ENCODE results near the gene SLC7A9.

SLC7A9 gene

DNA sequence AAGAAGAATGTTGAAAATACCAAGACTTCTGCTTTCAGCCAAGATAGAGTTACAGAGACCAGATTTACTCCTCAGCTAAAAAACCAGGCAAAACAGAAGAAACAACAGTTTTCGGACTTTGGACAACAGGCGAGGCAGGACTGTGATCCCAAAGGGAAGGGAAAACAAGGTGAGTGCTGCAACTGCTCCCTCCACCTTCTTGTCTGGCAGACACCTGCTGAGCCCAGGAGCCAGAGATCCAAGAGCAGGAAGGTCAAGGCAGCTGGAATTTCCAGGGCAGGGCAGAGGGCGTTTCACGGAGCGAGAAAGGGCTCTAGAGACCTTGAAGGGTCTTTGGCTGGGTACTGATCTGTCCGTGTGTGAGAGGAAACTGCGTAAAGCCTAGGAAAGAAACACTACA lies 32.9 kb upstream of the SLC7A9 start:
- H3K27ac ChIP-seq (ENCODE audit: low read length): no peak overlapping the region
- H3K36me3 ChIP-seq (ENCODE audit: control insufficient read depth, insufficient read depth, low read length): no peaks in the 10 kb centered on the region
- no peak overlapping the region for H3K4me3 ChIP-seq (ENCODE audit: low read length)
- H3K27me3 ChIP-seq (ENCODE audit: control insufficient read depth, insufficient read depth, low read length): no peaks in the 10 kb centered on the region
- no CpG with 5 or more reads among the region's 7 CpGs for WGBS (ENCODE audit: insufficient coverage, insufficient read length)
- H3K9me3 ChIP-seq (ENCODE audit: control insufficient read depth, insufficient read depth, low read length): no peaks in the 10 kb centered on the region
- H3K4me1 ChIP-seq (ENCODE audit: control insufficient read depth, insufficient read depth, low read length): no peaks in the 10 kb centered on the region
- DNase-seq (ENCODE audit: low read depth, low spot score): no peak

DNA sequence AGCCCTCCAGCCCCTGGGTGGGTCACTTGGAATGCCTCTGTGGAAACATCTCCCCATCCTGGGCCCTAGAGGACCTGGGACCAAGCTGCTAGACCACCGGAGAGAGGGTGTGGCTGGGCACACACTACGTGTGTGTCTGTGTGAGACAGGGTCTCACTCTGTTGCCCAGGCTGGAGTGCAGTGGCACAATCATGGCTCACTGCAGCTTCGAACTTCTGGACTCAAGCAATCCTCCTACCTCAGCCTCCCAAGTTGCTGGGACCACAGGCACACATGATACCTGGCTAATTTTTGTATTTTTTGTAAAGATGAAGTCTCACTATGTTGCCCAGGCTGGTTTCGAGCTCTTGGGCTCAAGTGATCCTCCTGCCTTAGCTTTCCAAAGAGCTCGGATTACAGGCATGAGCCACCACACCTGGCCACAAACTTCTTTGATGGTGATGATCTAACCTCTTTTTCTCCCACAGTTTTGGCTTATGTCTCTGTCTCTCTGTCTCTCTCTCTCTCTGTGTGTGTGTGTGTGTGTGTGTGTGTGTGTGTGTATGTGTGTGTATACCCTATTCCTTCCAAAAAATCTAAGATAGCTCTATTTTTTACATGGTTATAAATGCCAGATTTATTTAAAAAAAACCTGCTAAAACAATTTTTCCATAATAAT lies 32.1 kb upstream of the SLC7A9 start:
- Histone ChIP-seq H3K27ac (ENCODE audit: low read length) (no peak overlapping the region), H3K27me3 (ENCODE audit: control insufficient read depth, insufficient read depth, low read length) (no peaks in the 10 kb centered on the region), H3K4me1 (ENCODE audit: control insufficient read depth, insufficient read depth, low read length) (no peaks in the 10 kb centered on the region), H3K4me3 (ENCODE audit: low read length) (no peak overlapping the region), H3K9me3 (ENCODE audit: control insufficient read depth, insufficient read depth, low read length) (no peaks in the 10 kb centered on the region), H3K36me3 (ENCODE audit: control insufficient read depth, insufficient read depth, low read length) (no peaks in the 10 kb centered on the region)
- WGBS (ENCODE audit: insufficient coverage, insufficient read length): no CpG with 5 or more reads among the region's 5 CpGs
- DNase-seq (ENCODE audit: low read depth, low spot score): no peak

DNA sequence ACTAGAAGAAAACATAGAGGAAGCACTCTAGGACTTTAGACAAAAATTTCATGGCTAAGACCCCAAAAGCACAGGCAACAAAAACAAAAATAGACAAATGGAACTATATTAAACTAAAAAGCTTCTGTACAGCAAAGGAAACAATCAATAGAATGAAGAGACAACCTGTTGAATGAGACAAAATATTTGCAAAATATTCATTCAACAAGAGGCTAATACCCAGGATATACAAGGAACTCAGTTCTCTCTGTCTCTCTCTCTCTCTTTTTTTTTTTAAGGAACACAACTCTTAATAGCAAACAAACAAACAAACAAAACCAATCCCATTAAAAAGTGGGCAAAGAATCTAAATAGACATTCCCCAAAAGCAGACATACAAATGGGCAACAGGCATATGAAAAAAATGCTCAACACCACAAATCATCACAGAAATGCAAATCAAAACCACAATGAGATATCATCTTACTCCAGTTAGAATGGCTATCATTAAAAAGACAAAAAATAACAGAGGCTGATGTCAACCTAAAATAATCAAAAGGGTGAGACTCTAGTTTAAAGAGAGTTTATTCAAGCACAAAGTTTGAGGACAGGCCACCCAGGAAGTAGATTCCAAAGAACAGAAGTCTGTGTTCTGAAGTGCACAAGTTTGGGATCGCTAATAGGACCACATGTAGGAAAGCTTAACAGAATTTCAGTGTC lies 27.1 kb upstream of the SLC7A9 start:
- Histone ChIP-seq H3K36me3 (ENCODE audit: control insufficient read depth, insufficient read depth, low read length) (no peaks in the 10 kb centered on the region), H3K27me3 (ENCODE audit: control insufficient read depth, insufficient read depth, low read length) (no peaks in the 10 kb centered on the region), H3K27ac (ENCODE audit: low read length) (no peak overlapping the region), H3K4me1 (ENCODE audit: control insufficient read depth, insufficient read depth, low read length) (no peaks in the 10 kb centered on the region), H3K4me3 (ENCODE audit: low read length) (no peak overlapping the region), H3K9me3 (ENCODE audit: control insufficient read depth, insufficient read depth, low read length) (no peaks in the 10 kb centered on the region)
- WGBS (ENCODE audit: insufficient coverage, insufficient read length): no CpG with 5 or more reads among the region's 1 CpG
- DNase-seq (ENCODE audit: low read depth, low spot score): no peak

DNA sequence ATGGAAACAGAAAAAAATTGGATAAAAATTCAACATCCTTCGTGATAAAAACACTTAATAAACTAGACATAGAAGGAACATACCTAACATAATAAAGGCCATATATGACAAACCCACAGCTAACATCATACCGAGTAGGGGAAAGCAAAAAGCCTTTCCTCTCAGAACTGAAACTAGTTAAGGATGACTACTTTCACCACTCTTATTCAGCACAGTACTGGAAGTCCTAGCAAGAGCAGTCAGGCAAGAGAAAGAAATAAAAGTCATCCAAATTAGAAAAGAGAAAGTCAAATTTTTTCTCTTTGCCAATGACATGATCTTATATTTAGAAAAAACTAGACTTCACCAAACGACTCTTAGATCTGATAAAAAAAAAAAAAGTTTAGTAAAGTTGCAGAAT lies 25.8 kb upstream of the SLC7A9 start:
- DNase-seq (ENCODE audit: low read depth, low spot score): no peak
- no peaks in the 10 kb centered on the region for H3K4me1 ChIP-seq (ENCODE audit: control insufficient read depth, insufficient read depth, low read length)
- WGBS (ENCODE audit: insufficient coverage, insufficient read length): no CpG with 5 or more reads among the region's 3 CpGs
- H3K9me3 ChIP-seq (ENCODE audit: control insufficient read depth, insufficient read depth, low read length): no peaks in the 10 kb centered on the region
- H3K4me3 ChIP-seq (ENCODE audit: low read length): no peak overlapping the region
- no peak overlapping the region for H3K27ac ChIP-seq (ENCODE audit: low read length)
- no peaks in the 10 kb centered on the region for H3K36me3 ChIP-seq (ENCODE audit: control insufficient read depth, insufficient read depth, low read length)
- H3K27me3 ChIP-seq (ENCODE audit: control insufficient read depth, insufficient read depth, low read length): no peaks in the 10 kb centered on the region

DNA sequence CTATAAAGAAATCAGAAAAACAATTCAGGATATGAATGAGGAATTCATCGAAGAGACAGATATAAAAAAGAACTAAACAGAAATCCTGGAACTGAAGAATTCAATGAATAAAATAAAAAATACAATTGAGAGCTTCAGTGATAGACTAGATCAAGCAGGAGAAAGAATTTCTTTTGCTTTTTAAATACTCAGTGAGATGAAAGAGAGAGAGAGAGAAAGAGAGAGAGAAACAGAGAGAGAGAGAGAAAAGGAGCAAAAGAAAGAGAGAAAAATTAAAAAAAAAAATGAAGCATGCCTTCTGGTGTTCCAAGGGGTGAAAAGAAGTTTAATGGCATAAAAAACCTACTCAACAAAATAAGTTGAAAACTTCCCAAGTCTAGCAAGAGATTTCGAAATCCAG lies 22.0 kb upstream of the SLC7A9 start:
- no peaks in the 10 kb centered on the region for H3K4me1 ChIP-seq (ENCODE audit: control insufficient read depth, insufficient read depth, low read length)
- H3K27ac ChIP-seq (ENCODE audit: low read length): no peak overlapping the region
- no peaks in the 10 kb centered on the region; the same call in 1 of the 2 replicates for H3K36me3 ChIP-seq (ENCODE audit: control insufficient read depth, insufficient read depth, low read length)
- no peaks in the 10 kb centered on the region for H3K9me3 ChIP-seq (ENCODE audit: control insufficient read depth, insufficient read depth, low read length)
- no CpG with 5 or more reads among the region's 2 CpGs for WGBS (ENCODE audit: insufficient coverage, insufficient read length)
- no peak overlapping the region for H3K4me3 ChIP-seq (ENCODE audit: low read length)
- no peak for DNase-seq (ENCODE audit: low read depth, low spot score)
- no peaks in the 10 kb centered on the region for H3K27me3 ChIP-seq (ENCODE audit: control insufficient read depth, insufficient read depth, low read length)

DNA sequence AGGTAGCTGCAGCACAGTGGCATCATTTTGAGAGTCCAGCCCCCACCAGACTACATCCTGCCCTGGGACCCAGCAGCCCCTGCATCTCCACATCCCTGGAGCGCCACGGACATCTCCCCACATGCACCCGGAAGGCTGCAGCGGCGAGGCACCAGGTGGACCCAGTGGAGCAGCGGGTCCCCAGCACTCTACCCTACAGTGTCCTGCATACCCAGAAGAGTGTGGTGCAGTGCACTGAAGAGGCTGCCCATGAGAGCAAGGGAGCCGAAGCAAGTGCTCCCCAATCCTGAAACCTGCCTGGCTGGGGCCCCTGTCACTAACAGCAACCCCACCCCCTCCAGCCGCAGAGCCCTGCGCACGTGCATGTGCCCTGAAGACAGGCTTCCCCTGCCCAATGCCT lies 21.3 kb upstream of the SLC7A9 start:
- Histone ChIP-seq H3K27ac (ENCODE audit: low read length) (no peak overlapping the region), H3K4me1 (ENCODE audit: control insufficient read depth, insufficient read depth, low read length) (no peaks in the 10 kb centered on the region), H3K27me3 (ENCODE audit: control insufficient read depth, insufficient read depth, low read length) (no peaks in the 10 kb centered on the region), H3K9me3 (ENCODE audit: control insufficient read depth, insufficient read depth, low read length) (no peaks in the 10 kb centered on the region), H3K36me3 (ENCODE audit: control insufficient read depth, insufficient read depth, low read length) (no peaks in the 10 kb centered on the region; the same call in 1 of the 2 replicates), H3K4me3 (ENCODE audit: low read length) (no peak overlapping the region)
- WGBS (ENCODE audit: insufficient coverage, insufficient read length): no CpG with 5 or more reads among the region's 10 CpGs
- DNase-seq (ENCODE audit: low read depth, low spot score): no peak

DNA sequence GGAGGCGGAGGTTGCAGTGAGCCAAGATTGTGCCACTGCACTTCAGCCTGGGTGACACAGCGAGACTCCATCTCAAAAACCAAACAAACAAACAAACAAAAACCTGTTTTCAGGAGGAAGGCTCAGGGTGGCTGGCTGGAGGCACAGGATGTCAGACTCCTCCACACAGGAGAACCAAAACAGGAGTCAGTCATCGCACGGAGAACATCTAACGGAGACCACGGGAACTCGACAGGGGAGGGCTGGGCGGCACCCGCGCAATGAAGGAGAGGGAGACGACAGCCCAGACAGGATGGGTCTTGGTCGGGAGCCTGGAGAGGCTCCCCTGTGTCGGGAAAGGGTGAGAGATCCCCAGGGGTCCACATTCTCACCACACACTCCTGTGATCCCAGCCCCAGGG lies 20.8 kb upstream of the SLC7A9 start:
- H3K36me3 ChIP-seq (ENCODE audit: control insufficient read depth, insufficient read depth, low read length): no peaks in the 10 kb centered on the region; the same call in 1 of the 2 replicates
- no peak overlapping the region for H3K4me3 ChIP-seq (ENCODE audit: low read length)
- no CpG with 5 or more reads among the region's 13 CpGs for WGBS (ENCODE audit: insufficient coverage, insufficient read length)
- no peaks in the 10 kb centered on the region for H3K9me3 ChIP-seq (ENCODE audit: control insufficient read depth, insufficient read depth, low read length)
- no peaks in the 10 kb centered on the region for H3K27me3 ChIP-seq (ENCODE audit: control insufficient read depth, insufficient read depth, low read length)
- H3K27ac ChIP-seq (ENCODE audit: low read length): no peak overlapping the region
- no peak for DNase-seq (ENCODE audit: low read depth, low spot score)
- no peaks in the 10 kb centered on the region for H3K4me1 ChIP-seq (ENCODE audit: control insufficient read depth, insufficient read depth, low read length)

DNA sequence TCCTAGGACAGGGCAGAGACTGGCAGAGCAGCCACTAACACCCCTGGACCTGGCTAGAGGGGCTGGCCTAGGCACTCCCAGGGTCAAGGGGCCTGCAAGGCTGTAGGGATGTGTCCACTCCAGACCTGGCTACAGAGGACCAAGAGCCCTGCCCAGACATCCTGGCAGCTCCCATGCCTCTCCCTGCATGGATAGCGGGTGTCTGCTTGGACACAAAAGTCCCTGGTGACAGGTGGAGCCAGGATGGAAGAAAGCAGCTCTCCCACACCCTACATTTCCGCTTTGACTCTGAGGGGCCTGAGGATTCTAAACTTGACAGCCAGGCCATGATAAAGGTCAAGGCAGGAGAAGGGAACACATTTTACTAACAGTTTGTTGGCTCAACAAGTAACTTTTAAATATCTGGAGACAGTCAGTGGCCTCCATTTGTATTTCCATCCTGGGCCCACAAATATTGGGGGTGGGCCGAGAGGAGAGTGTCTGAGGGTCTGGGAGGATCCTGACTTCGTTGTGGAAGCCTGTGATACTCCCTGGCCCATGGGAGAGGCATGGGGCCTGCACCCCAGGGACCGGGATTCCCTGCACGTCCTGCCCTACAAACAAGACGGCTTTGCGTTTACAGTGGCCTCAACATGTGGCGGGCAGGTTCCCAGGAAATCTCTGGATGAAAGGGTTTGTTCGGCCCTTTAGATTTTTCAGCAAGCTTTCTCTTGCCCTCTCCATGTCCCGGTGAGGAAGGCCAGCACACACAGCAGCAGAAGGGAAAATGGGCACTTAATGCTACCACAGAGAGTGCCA lies 19.8 kb upstream of the SLC7A9 start:
- H3K27ac ChIP-seq (ENCODE audit: low read length): no peak overlapping the region
- H3K27me3 ChIP-seq (ENCODE audit: control insufficient read depth, insufficient read depth, low read length): no peaks in the 10 kb centered on the region
- H3K36me3 ChIP-seq (ENCODE audit: control insufficient read depth, insufficient read depth, low read length): no peaks in the 10 kb centered on the region; the same call in 1 of the 2 replicates
- no peak overlapping the region for H3K4me3 ChIP-seq (ENCODE audit: low read length)
- no peaks in the 10 kb centered on the region for H3K9me3 ChIP-seq (ENCODE audit: control insufficient read depth, insufficient read depth, low read length)
- no CpG with 5 or more reads among the region's 11 CpGs for WGBS (ENCODE audit: insufficient coverage, insufficient read length)
- DNase-seq (ENCODE audit: low read depth, low spot score): no peak
- H3K4me1 ChIP-seq (ENCODE audit: control insufficient read depth, insufficient read depth, low read length): no peaks in the 10 kb centered on the region

DNA sequence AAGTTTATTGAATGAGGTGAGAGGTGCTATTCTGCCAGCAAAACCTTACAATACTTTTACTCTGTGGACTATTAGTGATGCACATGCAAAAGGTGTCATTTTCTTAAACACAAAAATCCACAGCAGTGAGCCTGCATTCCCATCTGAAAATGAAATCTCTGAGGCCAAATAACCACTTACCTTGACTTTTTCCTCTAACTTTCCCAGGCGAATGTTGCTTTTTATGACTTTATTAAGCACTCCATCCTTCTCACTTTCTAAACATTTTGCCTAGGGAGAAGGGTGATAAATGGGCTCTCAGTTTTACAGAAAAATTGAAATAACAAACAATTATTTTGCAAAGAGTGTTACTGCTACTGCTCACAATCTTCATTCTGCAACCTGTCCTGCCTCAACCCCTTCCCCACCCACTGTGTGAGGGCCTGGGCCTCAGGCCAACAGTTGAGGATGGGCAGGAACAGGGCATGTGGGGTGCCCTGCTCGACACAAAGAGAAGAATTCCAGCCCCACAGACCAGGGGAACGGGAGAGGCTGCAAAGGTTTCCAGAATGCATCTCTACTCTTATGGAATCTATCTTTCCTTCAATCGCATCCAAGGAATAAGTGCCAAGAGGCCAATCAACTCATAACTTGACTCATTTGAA lies 18.1 kb upstream of the SLC7A9 start:
- no peak overlapping the region for H3K4me3 ChIP-seq (ENCODE audit: low read length)
- H3K36me3 ChIP-seq (ENCODE audit: control insufficient read depth, insufficient read depth, low read length): no peaks in the 10 kb centered on the region; the same call in 1 of the 2 replicates
- no peak for DNase-seq (ENCODE audit: low read depth, low spot score)
- no CpG with 5 or more reads among the region's 4 CpGs for WGBS (ENCODE audit: insufficient coverage, insufficient read length)
- no peaks in the 10 kb centered on the region for H3K4me1 ChIP-seq (ENCODE audit: control insufficient read depth, insufficient read depth, low read length)
- H3K9me3 ChIP-seq (ENCODE audit: control insufficient read depth, insufficient read depth, low read length): no peaks in the 10 kb centered on the region
- H3K27me3 ChIP-seq (ENCODE audit: control insufficient read depth, insufficient read depth, low read length): no peaks in the 10 kb centered on the region
- H3K27ac ChIP-seq (ENCODE audit: low read length): no peak overlapping the region

DNA sequence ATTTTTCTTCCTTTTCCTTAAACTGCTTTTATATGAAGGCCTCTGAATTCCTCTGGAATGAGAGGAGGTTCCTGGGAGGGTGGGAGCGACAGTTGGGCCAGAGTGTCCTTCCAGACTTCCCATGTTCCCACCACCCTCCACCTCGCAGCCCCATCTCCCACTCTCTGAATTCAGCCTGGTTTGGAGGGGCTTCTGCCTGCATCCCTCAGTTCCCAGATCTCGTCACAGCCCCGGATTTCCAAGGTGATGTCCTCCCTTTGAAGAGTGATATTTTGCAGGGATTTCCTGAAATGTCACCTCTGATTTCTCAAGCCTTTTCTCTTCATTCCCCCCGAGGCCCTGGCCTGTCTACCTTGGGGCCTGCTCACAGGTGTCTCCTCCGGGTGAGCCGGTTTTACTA lies 16.7 kb upstream of the SLC7A9 start:
- DNase-seq (ENCODE audit: low read depth, low spot score): no peak
- Histone ChIP-seq H3K27me3 (ENCODE audit: control insufficient read depth, insufficient read depth, low read length) (no peaks in the 10 kb centered on the region), H3K4me1 (ENCODE audit: control insufficient read depth, insufficient read depth, low read length) (no peaks in the 10 kb centered on the region), H3K4me3 (ENCODE audit: low read length) (no peak overlapping the region), H3K9me3 (ENCODE audit: control insufficient read depth, insufficient read depth, low read length) (no peaks in the 10 kb centered on the region), H3K36me3 (ENCODE audit: control insufficient read depth, insufficient read depth, low read length) (no peaks in the 10 kb centered on the region; the same call in 1 of the 2 replicates), H3K27ac (ENCODE audit: low read length) (no peak overlapping the region)
- no CpG with 5 or more reads among the region's 7 CpGs for WGBS (ENCODE audit: insufficient coverage, insufficient read length)

Measured in iPS DF 6.9 (cell line).